ENCODE results near the gene CASR.

DNA sequence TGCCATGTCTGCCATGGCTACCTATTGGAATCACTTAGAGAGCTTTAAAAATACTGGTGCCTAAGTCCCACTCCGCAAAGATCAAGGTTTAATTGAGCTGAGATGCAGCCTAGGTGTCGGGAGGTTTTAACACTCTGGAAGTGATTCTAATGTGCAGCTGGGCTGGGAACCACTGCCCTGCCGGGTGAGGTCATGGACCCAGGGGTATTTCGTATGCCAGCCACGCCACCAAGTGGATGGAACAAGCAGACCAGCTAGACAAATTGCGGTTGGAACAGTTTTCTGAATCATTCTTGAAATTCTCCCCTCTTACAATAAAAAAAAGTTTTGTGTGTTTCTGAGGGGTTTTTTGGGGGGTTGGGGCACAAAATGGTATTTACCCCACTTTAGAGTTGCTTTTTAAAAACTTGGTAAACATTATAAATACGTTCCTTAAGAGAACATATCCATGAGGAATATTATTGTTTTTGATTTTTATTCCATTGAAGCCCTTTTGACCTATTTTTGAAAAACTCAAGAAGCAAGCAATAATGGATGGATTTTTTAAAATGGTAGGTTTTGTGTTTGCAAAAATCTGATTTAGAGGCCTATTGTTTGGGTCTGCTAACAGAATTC is 75.4 kb downstream of the CASR start:
- TF ChIP-seq POLR2A (IDR thresholded peaks at IDR 0.05): no peak
- TF ChIP-seq, protein P1, sequence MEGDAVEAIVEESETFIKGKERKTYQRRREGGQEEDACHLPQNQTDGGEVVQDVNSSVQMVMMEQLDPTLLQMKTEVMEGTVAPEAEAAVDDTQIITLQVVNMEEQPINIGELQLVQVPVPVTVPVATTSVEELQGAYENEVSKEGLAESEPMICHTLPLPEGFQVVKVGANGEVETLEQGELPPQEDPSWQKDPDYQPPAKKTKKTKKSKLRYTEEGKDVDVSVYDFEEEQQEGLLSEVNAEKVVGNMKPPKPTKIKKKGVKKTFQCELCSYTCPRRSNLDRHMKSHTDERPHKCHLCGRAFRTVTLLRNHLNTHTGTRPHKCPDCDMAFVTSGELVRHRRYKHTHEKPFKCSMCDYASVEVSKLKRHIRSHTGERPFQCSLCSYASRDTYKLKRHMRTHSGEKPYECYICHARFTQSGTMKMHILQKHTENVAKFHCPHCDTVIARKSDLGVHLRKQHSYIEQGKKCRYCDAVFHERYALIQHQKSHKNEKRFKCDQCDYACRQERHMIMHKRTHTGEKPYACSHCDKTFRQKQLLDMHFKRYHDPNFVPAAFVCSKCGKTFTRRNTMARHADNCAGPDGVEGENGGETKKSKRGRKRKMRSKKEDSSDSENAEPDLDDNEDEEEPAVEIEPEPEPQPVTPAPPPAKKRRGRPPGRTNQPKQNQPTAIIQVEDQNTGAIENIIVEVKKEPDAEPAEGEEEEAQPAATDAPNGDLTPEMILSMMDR (IDR thresholded peaks at IDR 0.05): peak; percentile 25 to 50 (median 41)

All from tibial nerve (tissue), 3 donors.